OCI-LY7 (cell line): ENCODE data around the gene NEDD9. TPM values are rescaled to one million over a fixed set of nuclear protein-coding genes. Genes with fewer than 3 reads are reported as not detected.

Experiments
- BruUV-seq: library from RNA; stranded (reverse); fragments of 400-500 nt; replicated peaks from 2 replicates; lab custom pipeline; 2021; lab: Mats Ljungman, UMichigan
- CTCF ChIA-PET: fragments of 300-600 bp; sonication (Branson Sonifier 250); formaldehyde crosslinking; loops from one replicate; lab custom pipeline; 2022; ENCODE audit warnings: antibody characterized with exemption; ENCODE audit not compliant: unreplicated experiment; lab: Charles Lee
- POLR2A ChIA-PET: fragments of 300-600 bp; sonication (Branson Sonifier 250); formaldehyde crosslinking; loops from one replicate; lab custom pipeline; 2022; ENCODE audit warnings: antibody characterized with exemption; lab: Charles Lee
- DNase-seq: peaks from one replicate; pipeline ENCODE4 v3.0.0-alpha.2; 2015; ENCODE audit warnings: low spot score
- H2AFZ ChIP-seq: fragments of 200-600 bp; sonication (generic), shearing (Covaris generic); 2 replicates; pipeline ENCODE4 v1.6.1; 2014; ENCODE audit warnings: mild to moderate bottlenecking, antibody characterized with exemption, low read length, moderate library complexity
- H3K27ac ChIP-seq: fragments of 200-600 bp; sonication (generic); 2 replicates; pipeline ENCODE4 v1.5.1; 2014; ENCODE audit warnings: mixed run types, low read depth, mild to moderate bottlenecking, moderate library complexity, low read length, inconsistent platforms; ENCODE audit not compliant: poor library complexity, severe bottlenecking
- H3K36me3 ChIP-seq: fragments of 200-600 bp; sonication (generic); 2 replicates; pipeline ENCODE4 v1.6.1; 2014; ENCODE audit warnings: mild to moderate bottlenecking, antibody characterized with exemption, low read length, moderate library complexity, mixed read lengths; ENCODE audit not compliant: insufficient read depth
- H3K4me1 ChIP-seq: fragments of 200-600 bp; sonication (generic); 2 replicates; pipeline ENCODE4 v1.5.1; 2014; ENCODE audit warnings: mild to moderate bottlenecking, low read length; ENCODE audit not compliant: insufficient read depth, poor library complexity, severe bottlenecking
- H3K4me2 ChIP-seq: fragments of 200-600 bp; sonication (generic); 2 replicates; pipeline ENCODE4 v1.6.1; 2014; ENCODE audit warnings: mild to moderate bottlenecking, low read length
- H3K4me3 ChIP-seq: fragments of 200-600 bp; sonication (generic); 2 replicates; pipeline ENCODE4 v1.5.1; 2014; ENCODE audit warnings: mild to moderate bottlenecking, low read depth, low read length; ENCODE audit not compliant: poor library complexity, severe bottlenecking
- H3K79me2 ChIP-seq: fragments of 200-600 bp; sonication (generic); 2 replicates; pipeline ENCODE4 v1.6.1; 2016; ENCODE audit warnings: low read depth, mild to moderate bottlenecking, low read length, moderate library complexity, mixed read lengths; ENCODE audit not compliant: insufficient read depth
- H3K9me2 ChIP-seq: fragments of 200-600 bp; sonication (generic); 2 replicates; pipeline ENCODE4 v1.6.1; 2016; ENCODE audit warnings: mild to moderate bottlenecking, low read length, mixed read lengths; ENCODE audit not compliant: insufficient read depth
- H3K9me3 ChIP-seq: fragments of 200-600 bp; sonication (generic); 2 replicates; pipeline ENCODE4 v1.6.1; 2014; ENCODE audit warnings: mild to moderate bottlenecking, mixed run types, low read length, mixed read lengths
- H4K20me1 ChIP-seq: fragments of 200-600 bp; sonication (generic); 2 replicates; pipeline ENCODE4 v1.6.1; 2014; ENCODE audit warnings: mild to moderate bottlenecking, antibody characterized with exemption, low read length, moderate library complexity, mixed read lengths; ENCODE audit not compliant: insufficient read depth
- EZH2phosphoT487 ChIP-seq: fragments of 200-600 bp; sonication (generic); IDR thresholded peaks from 2 replicates; pipeline ENCODE4 v1.6.1; 2018; ENCODE audit warnings: low read depth, borderline replicate concordance, mild to moderate bottlenecking, mixed run types, antibody characterized with exemption, low read length, moderate library complexity, mixed read lengths
- intact Hi-C: fragments of 100-400 bp; cut with micrococcal nuclease; formaldehyde crosslinking; loops from one replicate; pipeline ENCODE4 v1.10.0; 2022; ENCODE audit not compliant: unreplicated experiment
- total RNA-seq, 2 experiments: library from RNA; depleted of rRNA in 1 of 2; stranded (reverse); fragments of >200 nt in 1 of 2; shearing (Covaris generic) in 1 of 2; gene quantifications; 2 replicates each; pipeline ENCODE4 v1.2.3, GENCODE V29; 2014 to 2022
- TF ChIP-seq, protein P1 (sequence below): fragments of 200-600 bp; sonication (generic); conservative IDR thresholded peaks from 2 replicates; pipeline ENCODE4 v1.5.1; 2014; ENCODE audit warnings: mild to moderate bottlenecking, antibody characterized with exemption, low read length, moderate library complexity, mixed read lengths

The NEDD9 gene
- total RNA-seq, 2 experiments from 2014 or later: 13.0 to 41.6 TPM

DNA sequence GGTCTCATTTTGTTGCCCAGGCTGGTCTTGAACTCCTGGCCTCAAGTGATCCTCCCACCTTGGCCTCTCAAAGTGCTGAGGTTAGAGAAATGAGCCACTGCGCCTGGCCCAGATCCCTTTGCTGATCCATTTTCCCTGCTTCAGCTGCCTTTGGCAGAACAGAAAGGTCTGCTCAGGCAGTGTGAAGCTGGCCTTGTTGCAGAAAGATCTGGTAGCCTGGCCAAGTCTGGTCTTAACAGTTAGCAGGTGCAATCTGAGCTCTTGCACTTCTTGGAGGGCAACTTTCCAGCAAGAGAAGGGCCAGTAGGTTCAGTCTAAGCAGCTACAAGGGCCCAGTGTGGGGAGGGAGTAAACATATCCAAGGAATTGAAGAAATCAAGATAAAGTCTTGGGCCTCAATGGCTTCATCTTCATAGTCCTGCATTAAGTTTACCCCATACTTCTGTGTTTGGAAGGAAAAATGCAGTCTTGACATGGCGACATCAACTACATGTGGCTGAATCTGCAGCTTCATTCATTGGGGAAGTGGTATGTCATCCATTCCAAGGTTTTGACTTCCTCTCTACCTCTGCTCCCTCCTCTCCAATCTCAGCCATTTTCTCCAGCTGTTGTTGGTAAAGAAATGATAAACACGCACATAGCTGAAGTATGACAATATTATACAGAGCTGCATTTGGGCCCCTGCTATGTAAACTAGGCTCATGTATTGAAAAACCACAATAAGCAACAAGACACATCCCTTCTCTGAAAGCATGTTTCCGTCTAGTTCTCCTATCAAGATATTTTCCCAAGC is 39.0 kb upstream of the NEDD9 start:
- Histone ChIP-seq H4K20me1 (no peaks in the 10 kb centered on the region), H3K4me2 (no peak overlapping the region), H3K79me2 (no peaks in the 10 kb centered on the region), H3K27ac (no peak overlapping the region), H3K9me3 (no peaks in the 10 kb centered on the region), H3K36me3 (no peaks in the 10 kb centered on the region), H3K4me3 (no peak overlapping the region), H2AFZ (no peak overlapping the region), H3K9me2 (no peaks in the 10 kb centered on the region), H3K4me1 (no peaks in the 10 kb centered on the region)
- no peak for TF ChIP-seq EZH2phosphoT487
- TF ChIP-seq, protein P1, sequence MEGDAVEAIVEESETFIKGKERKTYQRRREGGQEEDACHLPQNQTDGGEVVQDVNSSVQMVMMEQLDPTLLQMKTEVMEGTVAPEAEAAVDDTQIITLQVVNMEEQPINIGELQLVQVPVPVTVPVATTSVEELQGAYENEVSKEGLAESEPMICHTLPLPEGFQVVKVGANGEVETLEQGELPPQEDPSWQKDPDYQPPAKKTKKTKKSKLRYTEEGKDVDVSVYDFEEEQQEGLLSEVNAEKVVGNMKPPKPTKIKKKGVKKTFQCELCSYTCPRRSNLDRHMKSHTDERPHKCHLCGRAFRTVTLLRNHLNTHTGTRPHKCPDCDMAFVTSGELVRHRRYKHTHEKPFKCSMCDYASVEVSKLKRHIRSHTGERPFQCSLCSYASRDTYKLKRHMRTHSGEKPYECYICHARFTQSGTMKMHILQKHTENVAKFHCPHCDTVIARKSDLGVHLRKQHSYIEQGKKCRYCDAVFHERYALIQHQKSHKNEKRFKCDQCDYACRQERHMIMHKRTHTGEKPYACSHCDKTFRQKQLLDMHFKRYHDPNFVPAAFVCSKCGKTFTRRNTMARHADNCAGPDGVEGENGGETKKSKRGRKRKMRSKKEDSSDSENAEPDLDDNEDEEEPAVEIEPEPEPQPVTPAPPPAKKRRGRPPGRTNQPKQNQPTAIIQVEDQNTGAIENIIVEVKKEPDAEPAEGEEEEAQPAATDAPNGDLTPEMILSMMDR: no peak
- DNase-seq: no peak
- POLR2A ChIA-PET: interaction anchor here (0.8 kb wide), 1 partner anchor 9 kb away, joined by 3 read pairs; no protein-coding TSS in a partner anchor
- no TSS peak for BruUV-seq
- CTCF ChIA-PET: no interaction called here
- intact Hi-C loops: no loop called here

DNA sequence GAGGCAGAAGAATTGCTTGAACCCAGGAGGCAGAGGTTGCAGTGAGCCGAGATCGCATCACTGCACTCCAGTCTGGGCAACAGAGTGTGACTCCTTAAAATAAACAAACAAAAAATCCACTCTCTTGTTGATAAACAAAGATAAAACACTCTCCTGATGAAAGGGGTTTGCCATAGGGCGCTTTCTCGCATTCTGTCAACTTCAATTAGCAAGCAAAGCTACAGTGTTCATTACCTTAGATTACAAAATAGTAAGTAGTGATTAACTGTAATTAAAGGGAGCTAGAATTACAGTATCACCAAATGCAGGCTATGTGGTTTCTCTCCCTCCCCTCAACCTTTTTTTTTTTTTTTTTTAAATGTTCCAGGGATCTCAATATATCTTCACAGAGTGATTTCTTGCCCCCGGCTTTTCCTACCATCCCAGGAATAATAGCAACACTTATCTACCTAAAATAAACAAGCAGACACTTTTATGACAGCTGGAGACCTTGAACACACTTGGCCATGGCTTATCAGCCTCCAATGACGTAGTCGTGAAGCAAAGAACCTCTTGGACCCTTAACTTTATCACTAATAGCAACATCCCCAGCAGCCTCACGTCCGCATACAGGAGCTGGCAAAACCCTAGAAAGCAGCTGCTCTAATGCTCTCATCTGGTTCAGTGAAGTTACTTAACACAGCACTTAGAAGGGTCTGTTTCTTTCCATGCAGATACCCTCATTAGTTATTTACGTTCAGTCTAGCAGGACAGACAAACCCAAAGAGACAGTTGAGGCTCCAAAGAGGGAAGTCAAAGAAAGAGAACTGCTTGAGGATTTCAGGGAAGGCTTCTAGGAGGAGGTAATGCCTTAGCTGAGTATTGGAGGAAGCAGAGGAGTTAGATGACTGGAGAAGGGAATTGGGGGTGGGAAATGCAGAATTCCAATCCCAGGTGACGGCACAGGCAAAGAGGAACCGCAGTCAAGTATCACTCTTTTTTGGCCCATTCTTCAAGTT is 37.9 kb upstream of the NEDD9 start:
- no peak overlapping the region for H3K27ac ChIP-seq

More for the DNA sequence above, 37.9 kb upstream of the NEDD9 start:
- Histone ChIP-seq H3K4me3 (no peak overlapping the region), H3K9me2 (no peaks in the 10 kb centered on the region), H3K9me3 (no peaks in the 10 kb centered on the region), H2AFZ (no peak overlapping the region), H4K20me1 (no peaks in the 10 kb centered on the region), H3K4me2 (no peak overlapping the region), H3K4me1 (no peaks in the 10 kb centered on the region), H3K36me3 (no peaks in the 10 kb centered on the region), H3K79me2 (no peaks in the 10 kb centered on the region)
- CTCF ChIA-PET: no interaction called here
- DNase-seq: no peak
- TF ChIP-seq, protein P1: no peak
- TF ChIP-seq EZH2phosphoT487: no peak
- BruUV-seq: no TSS peak
- intact Hi-C loops: no loop called here
- POLR2A ChIA-PET: interaction anchor here (0.6 to 1.0 kb wide), 4 partner anchors 7 to 701 kb away, joined by 3 to 5 read pairs (median 4); no protein-coding TSS in a partner anchor
